GM18870 (cell line): ENCODE measurements around the gene MPDZ.

Source experiments
- ATAC-seq: cut with Tn5 transposase; IDR thresholded peaks from one replicate; pipeline ENCODE4 v1.9.1; 2021; ENCODE audit warnings: moderate library complexity; ENCODE audit not compliant: unreplicated experiment

MPDZ gene

DNA sequence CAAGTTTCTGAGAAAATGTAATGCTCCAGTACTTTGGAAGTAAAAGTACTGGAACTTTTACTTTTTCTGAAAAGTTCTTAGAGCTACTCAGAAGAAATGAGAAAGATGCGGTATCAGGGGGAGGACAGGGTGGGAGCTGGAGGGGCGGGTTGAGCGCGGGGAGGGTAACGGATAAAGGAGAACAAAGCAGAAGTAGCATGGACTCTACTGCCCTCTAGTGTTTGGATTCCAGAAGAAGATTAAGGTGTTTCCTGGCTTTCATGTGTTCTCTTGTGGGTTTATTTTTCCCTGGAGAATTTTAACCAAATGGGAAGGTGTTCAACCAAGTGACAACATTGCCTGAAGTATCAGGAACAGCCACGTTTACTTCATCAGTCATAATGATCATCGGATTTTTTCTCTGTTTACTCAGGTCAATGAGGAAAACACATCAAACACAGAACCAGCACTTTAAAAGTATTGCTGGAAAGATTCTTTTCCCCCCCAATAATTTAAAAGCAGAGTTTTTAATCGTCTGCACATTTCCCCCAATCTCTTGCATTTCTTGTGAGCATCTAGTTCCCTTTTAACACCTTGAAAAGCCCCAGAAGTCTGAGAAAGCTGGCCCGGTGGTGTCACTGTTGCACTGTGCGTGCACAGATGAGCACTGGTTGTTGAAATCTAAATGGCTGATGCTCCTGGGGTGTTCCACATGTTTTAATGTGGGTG, 190.6 kb downstream of the MPDZ start:
- no peak for ATAC-seq

DNA sequence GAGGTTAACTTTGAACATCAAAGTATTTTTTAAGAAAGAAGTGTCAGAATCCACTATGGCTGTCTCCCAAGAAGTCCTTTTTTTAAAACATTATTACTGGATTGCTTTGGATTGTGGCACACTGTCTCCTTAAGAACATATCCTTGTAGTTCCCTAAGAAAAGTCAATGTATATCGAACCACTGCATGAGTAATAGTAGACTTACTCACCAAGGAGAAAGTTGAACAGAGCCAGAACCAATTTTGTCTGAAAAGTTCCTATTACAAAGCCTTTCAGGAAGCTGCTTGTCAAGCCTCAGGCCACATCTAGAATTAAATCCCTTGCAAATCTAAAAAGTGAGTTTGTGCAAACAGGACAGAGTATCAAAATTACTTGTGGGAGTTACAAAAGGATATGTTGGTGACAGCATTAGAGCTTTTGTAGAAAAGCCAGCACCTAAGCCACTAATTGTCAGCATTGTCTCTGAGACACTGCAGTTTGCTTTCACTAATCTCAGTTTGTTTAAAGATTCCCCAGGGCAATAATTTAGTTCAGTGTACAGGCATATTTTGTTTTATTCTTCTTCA, 195.4 kb downstream of the MPDZ start:
- ATAC-seq, result no peak

DNA sequence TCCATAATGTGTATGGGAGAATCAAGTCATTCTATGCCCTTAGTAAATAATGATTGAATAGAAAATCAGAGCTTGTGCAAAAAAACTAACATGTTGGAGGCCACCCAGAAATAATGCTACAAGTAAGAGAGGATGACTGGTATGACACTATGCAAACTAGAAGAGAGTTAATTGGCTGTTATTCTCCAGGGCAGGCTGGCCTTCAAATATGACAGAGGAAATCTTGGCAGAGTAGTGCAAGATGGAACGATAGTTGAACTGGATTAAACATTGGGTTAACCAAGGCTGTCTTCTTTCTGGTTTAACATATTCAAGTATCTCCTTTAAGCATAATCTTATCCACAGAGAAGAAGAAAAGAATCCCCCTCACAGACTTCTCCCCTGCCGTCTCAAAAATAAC, 196.1 kb downstream of the MPDZ start:
- ATAC-seq, result no peak

DNA sequence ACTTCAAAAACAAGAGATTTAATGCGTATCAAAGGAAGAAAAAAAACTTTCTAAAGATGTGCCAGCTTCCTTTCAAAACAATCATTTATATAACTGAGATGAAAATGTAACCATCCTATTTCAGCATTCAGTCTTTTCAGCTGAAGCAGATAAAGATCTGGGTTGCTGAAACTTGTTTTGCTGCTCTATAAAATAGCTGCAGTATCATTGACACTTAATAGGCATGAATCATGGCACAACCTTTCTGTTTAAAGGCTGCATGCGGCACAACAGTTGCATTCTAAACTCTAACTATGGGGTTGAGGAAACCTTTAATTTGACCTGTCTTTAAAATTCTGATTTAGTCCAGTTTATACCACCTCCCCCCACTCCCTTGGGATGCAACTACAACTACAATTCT, 196.7 kb downstream of the MPDZ start:
- no peak for ATAC-seq

DNA sequence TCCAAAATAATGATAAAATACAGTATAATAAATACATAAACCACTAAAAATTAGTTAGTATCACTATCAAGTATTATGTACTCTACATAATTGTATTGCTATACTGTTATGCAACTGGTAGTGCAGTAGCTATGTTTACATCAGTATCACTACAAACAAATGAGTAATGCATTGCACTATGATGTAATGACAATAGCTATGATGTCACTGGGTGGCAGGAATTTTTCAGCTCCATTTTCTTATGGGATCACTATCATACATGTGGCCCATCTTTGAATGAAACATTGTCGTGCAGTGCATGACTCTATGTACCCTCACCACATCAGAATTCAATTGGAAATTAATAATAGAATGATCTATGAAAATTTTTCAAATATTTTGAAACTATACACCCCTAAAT, 201.3 kb downstream of the MPDZ start:
- ATAC-seq, result no peak

DNA sequence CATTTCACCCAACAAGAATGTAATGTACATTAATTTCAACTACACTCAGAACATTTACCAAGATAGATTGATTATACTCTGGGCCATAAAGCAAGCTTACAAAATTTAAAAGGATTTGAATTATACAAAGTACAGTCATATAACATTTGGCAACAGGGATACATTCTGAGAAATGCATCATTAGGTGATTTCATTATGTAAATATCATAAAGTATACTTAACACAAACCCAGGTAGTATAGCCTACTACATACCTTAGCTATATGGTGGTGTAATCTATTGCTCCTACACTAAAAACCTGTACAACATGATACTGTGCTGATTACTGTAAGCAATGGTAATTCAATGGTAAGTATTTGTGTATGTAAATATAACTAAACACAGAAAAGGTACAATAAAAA, 202.9 kb downstream of the MPDZ start:
- ATAC-seq, result no peak

DNA sequence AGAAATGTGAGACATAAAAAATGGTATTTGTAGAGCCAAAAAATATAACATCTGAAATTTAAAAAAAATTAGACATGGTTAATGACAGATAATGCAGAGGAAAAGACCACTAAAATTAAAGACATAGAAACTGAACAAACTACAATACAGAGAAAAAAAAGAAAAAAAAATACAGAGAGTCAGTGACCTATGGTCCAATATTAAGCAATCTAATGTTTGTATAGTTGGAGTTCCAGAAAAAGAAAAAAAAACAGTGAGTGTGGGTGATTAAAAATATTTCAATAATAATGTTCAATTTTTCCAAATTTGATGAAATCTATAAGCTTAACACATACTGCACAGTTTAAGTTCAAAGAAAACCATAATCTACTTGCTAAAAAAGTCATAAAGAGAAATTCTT, 207.6 kb downstream of the MPDZ start:
- no peak for ATAC-seq

DNA sequence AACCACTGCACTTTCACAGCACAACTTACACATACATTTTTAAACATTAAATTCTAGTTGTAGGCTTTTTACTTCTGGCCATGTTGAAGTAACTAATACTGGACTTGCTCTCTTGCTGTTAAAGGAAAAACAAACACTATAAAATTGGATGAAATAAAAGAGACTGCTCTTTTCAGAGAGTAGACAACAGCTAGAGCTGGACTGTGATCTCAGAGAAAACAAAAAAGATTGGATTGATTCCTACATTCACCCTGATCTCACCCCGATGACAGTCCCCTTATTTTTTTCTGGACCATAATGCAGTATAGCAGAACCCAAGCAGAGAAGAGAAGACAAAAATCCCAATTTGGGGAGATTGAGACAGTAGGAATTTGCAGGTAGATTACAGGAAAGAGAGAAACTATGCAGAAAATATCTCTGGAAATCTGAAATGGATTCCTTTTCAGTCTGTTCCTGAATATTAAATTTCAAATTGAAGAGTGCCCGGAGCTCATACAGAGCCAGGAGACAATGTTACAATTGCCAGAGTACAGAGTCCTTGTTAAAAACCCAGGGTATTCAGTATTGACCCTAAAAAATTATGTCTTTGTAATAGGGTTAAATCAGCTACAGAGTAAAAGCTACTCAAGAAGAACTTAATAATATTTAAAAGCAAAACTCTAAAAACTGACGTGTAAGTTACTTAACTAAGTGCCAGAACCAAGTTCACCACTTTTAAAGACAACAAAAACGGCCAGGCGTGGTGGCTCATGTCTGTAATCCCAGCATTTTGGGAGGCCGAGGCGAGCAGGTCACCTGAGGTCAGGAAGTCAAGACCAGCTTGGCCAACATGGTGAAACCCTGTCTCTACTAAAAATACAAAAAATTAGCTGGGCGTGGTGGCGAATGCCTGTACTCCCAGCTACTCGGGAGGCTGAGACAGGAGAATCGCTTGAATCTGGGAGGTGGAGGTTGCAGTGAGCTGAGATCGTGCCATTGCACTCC, 208.6 kb downstream of the MPDZ start:
- ATAC-seq, result no peak

DNA sequence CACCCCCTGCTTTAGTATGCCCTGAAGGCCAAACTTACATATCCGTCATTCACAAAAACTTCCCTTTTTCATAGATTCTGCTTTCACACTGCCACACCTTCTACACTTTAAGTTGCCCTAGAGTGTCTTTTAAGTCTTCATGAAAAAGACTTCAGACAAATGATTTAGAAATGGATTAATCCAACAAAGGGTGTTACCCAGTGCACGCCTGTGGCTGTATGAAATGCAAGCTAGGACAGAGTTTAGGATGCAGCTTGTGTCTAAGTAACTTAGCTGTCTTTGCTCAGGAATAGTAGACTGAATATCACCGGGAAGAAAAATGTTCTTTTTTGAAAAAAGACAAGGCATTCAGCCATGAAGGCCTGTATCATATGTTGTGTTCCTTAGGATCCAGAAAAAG, 210.0 kb downstream of the MPDZ start:
- ATAC-seq, result no peak

DNA sequence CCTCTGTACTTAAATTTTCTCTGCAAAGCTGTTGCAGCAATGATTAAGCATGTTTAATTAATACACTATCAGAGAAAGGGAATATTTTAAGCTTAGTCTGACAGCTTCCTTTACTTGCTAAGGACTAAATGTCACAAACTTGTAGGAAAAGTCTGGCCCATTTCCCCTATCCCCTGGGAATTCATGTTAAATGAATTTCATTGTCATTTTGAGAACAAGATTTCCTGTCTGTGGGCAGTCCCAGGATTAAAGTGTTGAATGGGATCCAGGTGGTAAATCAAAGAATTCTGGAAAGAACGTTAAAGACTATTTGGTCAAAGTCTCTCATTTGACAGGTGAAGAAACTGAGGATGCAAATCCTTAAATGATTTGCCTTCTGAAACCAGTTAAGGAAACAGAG, 214.8 kb downstream of the MPDZ start:
- ATAC-seq, result no peak

DNA sequence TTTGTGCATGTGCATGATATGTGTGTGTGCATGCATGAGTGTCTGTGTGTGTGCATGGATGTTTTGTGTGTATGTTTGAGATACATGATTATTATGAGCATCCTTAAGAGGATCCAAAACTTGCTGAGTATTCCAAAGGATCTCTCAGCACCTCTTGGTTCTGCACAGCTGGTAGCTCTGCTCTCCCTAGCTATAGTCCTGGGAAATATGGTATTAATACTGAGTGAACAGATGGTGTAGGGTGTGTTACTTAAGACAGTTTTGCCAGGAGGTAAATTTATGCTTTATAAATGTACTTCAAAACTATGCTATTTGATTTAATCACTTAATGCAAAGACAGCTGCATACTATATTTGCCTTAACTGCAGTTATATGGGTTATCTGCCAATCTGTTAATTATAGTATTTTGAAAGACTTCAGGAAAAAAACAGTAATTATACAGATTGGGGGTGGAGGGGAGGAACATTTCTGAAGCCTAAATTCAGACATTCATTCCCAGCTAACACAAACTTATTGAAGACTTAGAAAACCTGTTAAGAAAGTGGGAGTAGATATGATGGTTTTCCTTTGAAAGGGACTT, 215.5 kb downstream of the MPDZ start:
- ATAC-seq, result no peak

DNA sequence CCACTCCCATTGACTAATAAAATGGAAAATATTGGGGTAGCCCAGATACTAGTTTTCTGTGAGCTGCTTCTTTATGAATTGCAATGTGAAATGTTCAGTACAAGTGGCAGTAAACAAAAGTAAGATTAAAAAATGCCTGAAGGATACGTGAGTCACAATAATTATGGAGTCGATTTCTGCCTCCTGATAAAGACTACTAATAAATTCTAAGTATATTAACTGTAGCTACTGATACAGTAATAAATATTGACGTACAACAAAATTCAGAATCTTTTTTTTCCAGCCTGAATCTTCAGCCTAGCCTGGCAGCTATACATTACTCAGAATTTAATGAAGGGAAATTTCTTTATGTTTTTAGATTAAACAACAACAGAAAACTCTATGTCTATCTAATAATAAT, 218.1 kb downstream of the MPDZ start:
- ATAC-seq, result no peak
